OCI-LY1 (cell line): ENCODE measurements around the gene SH2D5.

ENCODE experiments used
- EZH2 ChIP-seq: fragments of 200-600 bp; sonication (generic), shearing (Covaris generic); IDR thresholded peaks from 2 replicates; pipeline ENCODE4 v1.8.0; 2017; ENCODE audit warnings: borderline replicate concordance, mixed run types, mild to moderate bottlenecking, antibody characterized with exemption, low read length, moderate library complexity, mixed read lengths
- TF ChIP-seq, protein P1 (sequence below): fragments of 200-600 bp; sonication (generic), shearing (Covaris generic); IDR thresholded peaks from 2 replicates; pipeline ENCODE4 v1.5.1; 2017; ENCODE audit warnings: mild to moderate bottlenecking, antibody characterized with exemption, low read length, moderate library complexity, mixed read lengths

DNA sequence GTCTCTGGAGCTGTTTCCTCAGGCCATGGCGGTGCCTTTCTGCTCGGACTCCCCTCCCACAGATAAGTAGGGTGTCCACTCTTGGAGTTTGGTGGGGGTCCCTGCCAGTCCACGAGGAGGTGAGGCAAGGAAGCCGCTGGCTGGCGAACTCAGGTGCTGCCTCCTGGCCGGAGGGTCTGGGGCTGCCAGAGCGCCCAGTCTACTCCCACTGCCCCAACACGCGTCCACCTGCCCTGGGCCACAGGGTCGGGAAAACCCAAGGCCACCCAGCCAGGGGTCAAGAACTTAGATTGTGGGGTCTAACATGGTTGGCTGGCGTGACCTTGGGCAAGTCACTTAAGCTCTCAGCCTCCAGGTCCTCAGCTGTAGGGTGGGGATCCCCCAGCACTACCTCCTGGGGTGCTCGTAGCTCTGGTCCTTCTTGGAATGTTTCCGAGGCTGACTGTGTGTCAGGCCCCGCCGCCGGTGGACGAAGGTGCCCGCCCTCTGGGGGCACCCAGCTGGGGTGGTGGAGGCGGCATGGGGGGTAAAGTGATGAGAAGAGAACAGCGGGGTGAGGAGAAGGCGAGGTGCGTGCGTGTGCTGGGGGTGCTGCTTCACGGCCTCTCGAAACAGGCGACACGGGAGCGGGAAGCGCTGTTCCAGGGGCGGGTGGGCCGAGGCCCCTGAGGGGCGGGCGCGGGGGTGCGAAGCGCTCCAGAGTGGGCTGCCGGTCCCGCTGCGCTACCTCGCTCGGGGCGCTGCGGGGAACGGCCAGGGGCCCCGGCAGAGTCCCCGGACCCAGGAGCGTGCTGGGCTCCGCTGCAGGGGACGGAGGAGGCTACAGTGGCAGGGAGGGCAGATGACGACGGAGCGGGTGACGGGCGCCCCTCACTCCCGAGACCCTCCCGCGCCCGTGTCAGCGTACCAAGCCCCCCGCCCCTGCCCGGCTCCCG lies 1.2 kb downstream of the SH2D5 start:
- TF ChIP-seq, protein P1, sequence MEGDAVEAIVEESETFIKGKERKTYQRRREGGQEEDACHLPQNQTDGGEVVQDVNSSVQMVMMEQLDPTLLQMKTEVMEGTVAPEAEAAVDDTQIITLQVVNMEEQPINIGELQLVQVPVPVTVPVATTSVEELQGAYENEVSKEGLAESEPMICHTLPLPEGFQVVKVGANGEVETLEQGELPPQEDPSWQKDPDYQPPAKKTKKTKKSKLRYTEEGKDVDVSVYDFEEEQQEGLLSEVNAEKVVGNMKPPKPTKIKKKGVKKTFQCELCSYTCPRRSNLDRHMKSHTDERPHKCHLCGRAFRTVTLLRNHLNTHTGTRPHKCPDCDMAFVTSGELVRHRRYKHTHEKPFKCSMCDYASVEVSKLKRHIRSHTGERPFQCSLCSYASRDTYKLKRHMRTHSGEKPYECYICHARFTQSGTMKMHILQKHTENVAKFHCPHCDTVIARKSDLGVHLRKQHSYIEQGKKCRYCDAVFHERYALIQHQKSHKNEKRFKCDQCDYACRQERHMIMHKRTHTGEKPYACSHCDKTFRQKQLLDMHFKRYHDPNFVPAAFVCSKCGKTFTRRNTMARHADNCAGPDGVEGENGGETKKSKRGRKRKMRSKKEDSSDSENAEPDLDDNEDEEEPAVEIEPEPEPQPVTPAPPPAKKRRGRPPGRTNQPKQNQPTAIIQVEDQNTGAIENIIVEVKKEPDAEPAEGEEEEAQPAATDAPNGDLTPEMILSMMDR: no peak
- no peak for TF ChIP-seq EZH2
